ENCODE measurements around the gene ADAT2. TPM values are rescaled to one million over a fixed set of nuclear protein-coding genes. Genes with fewer than 3 reads are reported as not detected.
A peak's percentile ranks its signal among the peaks of the same experiment; 100 is the strongest.

ADAT2 gene
- polyA plus RNA-seq, 1 donor, result 32.2 TPM

DNA sequence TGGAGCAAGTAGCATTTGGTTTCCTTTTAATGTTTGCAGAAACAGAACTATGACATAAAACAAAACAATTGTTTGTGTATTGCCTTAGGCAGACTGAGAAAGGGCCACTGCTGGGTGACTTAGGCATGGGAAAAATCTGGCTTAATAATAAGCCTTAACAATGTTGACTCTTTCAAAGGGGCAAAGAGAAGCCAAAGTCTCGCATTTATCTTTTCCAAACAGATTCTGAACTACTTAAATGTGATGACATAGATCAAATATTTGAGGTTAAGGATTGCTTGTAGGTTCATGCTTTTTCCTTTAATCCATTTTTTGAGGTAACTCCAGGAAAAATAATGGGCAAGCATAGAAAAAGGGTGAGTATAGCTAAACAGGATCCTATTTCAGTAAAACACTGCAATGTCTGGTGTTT, 39.6 kb downstream of the ADAT2 start:
- DNase-seq, result peak; percentile 23 to 55

GRCh38 chr6:143408787-143409162, 41.7 kb downstream of the ADAT2 start:
- no peak overlapping the region for H3K4me3 ChIP-seq (ENCODE audit: low read length)
- peaks cover 5% of the 10 kb centered on the region for H3K4me1 ChIP-seq (ENCODE audit: control insufficient read depth, insufficient read depth, low read length)
- H3K9me3 ChIP-seq (ENCODE audit: control insufficient read depth, low read depth, low read length), result no peaks in the 10 kb centered on the region
- no peak overlapping the region for H3K27ac ChIP-seq (ENCODE audit: low read length)
- no peaks in the 10 kb centered on the region for H3K27me3 ChIP-seq (ENCODE audit: control insufficient read depth, insufficient read depth, low read length)
- DNase-seq, result no peak
- H3K36me3 ChIP-seq (ENCODE audit: control insufficient read depth, insufficient read depth, low read length), result no peaks in the 10 kb centered on the region

More for the DNA sequence above, 39.6 kb downstream of the ADAT2 start:
- Histone ChIP-seq H3K27me3 (ENCODE audit: control insufficient read depth, insufficient read depth, low read length) (no peaks in the 10 kb centered on the region), H3K4me3 (ENCODE audit: low read length) (no peak overlapping the region), H3K36me3 (ENCODE audit: control insufficient read depth, insufficient read depth, low read length) (no peaks in the 10 kb centered on the region), H3K9me3 (ENCODE audit: control insufficient read depth, low read depth, low read length) (no peaks in the 10 kb centered on the region), H3K27ac (ENCODE audit: low read length) (peak overlapping the region; percentile 30), H3K4me1 (ENCODE audit: control insufficient read depth, insufficient read depth, low read length) (peaks cover 5% of the 10 kb centered on the region)
- WGBS (ENCODE audit: insufficient coverage, low lambda C conversion rate), result no CpG with 5 or more reads among the region's 1 CpG

GRCh38 chr6:143408151-143408786, 42.2 kb downstream of the ADAT2 start:
- DNase-seq, result no peak
- Histone ChIP-seq H3K36me3 (ENCODE audit: control insufficient read depth, insufficient read depth, low read length) (no peaks in the 10 kb centered on the region), H3K9me3 (ENCODE audit: control insufficient read depth, low read depth, low read length) (no peaks in the 10 kb centered on the region), H3K4me3 (ENCODE audit: low read length) (no peak overlapping the region), H3K27ac (ENCODE audit: low read length) (no peak overlapping the region), H3K27me3 (ENCODE audit: control insufficient read depth, insufficient read depth, low read length) (no peaks in the 10 kb centered on the region), H3K4me1 (ENCODE audit: control insufficient read depth, insufficient read depth, low read length) (peaks cover 5% of the 10 kb centered on the region)

- WGBS (ENCODE audit: insufficient coverage, low lambda C conversion rate), result 100% methylated on average over 1 of the region's 3 CpGs
- H3K4me1 ChIP-seq (ENCODE audit: control insufficient read depth, insufficient read depth, low read length), result peaks cover 5% of the 10 kb centered on the region
- DNase-seq, result no peak
These were observed 43.8 kb downstream of the ADAT2 start for GRCh38 chr6:143406673-143407072.

DNA sequence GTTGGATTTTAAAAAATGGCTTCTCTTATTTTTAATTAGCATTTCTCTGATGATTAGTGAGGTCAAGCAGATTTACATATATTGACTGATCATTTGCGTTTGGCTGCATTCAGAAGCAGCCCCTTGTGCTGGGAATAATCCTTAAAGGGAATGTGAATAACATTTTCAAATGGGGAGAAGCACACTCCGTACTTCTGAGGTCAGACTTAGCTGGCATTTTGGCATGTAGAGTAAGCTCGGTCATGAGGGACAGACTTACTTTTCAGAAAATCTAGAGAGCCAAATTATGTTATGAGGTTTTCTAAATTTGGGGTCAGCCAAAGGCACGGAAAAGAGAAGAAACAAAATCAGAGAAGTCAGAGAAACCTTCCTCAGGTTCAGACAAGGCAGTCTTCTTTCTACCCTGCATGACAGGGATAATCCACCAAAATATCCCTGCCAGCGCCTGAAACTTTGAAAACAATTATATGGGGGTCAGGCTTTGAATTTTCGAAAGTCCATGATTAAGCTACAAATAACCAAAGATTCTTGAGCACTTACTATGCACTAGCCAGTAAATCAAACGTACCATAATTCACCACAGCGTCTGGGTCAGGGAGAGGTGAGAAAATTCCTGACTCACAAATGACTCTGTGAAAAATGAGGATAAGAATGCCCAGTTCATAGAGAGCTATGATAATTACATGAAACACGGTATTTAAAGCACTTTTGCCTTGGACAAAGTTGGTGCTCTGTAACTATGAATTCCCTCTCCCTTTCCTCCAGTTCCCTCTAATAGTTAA, 44.9 kb downstream of the ADAT2 start:
- H3K9me3 ChIP-seq (ENCODE audit: control insufficient read depth, low read depth, low read length), result no peaks in the 10 kb centered on the region
- H3K4me3 ChIP-seq (ENCODE audit: low read length), result no peak overlapping the region
- WGBS (ENCODE audit: insufficient coverage, low lambda C conversion rate), result 59% methylated on average over 3 of the region's 9 CpGs
- H3K27me3 ChIP-seq (ENCODE audit: control insufficient read depth, insufficient read depth, low read length), result no peaks in the 10 kb centered on the region
- H3K36me3 ChIP-seq (ENCODE audit: control insufficient read depth, insufficient read depth, low read length), result no peaks in the 10 kb centered on the region
- no peak for DNase-seq
- no peak overlapping the region for H3K27ac ChIP-seq (ENCODE audit: low read length)
- peaks cover 5% of the 10 kb centered on the region for H3K4me1 ChIP-seq (ENCODE audit: control insufficient read depth, insufficient read depth, low read length)

More at GRCh38 chr6:143406673-143407072, 43.8 kb downstream of the ADAT2 start:
- H3K4me3 ChIP-seq (ENCODE audit: low read length), result no peak overlapping the region
- H3K27me3 ChIP-seq (ENCODE audit: control insufficient read depth, insufficient read depth, low read length), result no peaks in the 10 kb centered on the region
- no peaks in the 10 kb centered on the region for H3K36me3 ChIP-seq (ENCODE audit: control insufficient read depth, insufficient read depth, low read length)
- H3K27ac ChIP-seq (ENCODE audit: low read length), result no peak overlapping the region
- H3K9me3 ChIP-seq (ENCODE audit: control insufficient read depth, low read depth, low read length), result no peaks in the 10 kb centered on the region

DNA sequence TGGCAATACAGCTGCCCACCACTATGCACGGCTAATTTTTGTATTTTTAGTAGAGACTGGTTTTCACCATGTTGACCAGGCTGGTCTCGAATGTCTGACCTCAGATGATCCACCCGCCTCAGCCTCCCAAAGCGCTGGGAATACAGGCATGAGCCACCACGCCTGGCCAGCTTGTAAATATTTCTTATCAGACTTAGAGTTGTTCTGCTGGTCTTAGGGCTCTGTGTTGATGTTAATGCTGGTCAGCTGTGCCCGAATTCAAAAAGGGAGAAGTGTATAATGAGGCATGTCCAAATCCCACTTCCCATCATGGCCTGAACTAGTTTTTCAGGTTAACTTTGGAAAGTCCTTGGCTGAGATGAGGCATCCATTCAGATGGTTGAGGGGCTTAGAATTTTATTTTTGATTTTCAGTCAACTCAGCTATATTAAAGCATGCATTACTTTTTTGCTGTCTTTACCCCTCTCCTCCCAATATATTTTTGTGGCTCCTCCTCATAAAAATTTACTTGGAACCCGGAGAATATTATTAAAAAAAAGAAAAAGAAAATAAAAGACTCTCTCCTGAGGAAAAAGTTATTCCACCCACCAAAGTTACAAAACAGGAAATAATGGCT, 47.7 kb downstream of the ADAT2 start:
- Histone ChIP-seq H3K9me3 (ENCODE audit: control insufficient read depth, low read depth, low read length) (no peaks in the 10 kb centered on the region), H3K4me3 (ENCODE audit: low read length) (no peak overlapping the region), H3K27ac (ENCODE audit: low read length) (no peak overlapping the region), H3K4me1 (ENCODE audit: control insufficient read depth, insufficient read depth, low read length) (peaks cover 2% of the 10 kb centered on the region), H3K27me3 (ENCODE audit: control insufficient read depth, insufficient read depth, low read length) (no peaks in the 10 kb centered on the region), H3K36me3 (ENCODE audit: control insufficient read depth, insufficient read depth, low read length) (no peaks in the 10 kb centered on the region)
- DNase-seq, result no peak
- whole genome bisulfite sequencing (ENCODE audit: insufficient coverage, low lambda C conversion rate), result 90% methylated on average over 2 of the region's 7 CpGs

DNA sequence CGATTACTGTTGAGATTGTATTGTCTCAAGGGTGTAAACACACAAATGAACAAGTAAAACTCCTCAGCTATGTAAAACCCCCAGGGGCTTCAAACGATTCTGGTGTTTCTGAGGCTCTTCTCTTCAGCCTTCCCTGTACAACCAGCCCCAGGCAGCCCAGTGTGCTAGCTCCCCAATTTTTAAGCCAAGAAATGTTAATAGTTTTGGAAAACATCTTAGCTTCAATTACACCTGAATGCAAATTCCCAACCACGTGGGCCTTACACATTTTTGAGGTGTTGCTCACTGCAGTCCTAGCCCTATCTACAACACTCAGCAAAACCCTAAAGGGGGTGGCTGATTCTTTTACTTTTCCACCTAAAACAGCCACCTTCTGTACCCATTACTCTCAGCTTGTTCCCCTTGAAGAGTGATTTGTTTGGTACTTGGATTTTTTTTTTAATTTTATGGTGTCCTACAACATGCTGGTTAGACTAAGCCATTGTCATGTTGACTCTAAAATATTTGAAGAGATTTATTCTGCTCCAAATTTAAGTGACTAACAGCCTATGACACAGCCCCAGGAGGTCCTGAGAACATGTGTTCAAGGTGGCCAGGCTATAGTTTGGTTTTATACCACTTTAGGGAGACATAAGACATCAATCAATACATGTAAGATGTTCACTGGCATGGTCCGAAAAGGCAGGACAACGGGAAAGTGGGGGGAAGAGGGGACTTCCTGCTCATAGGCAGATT, 48.7 kb downstream of the ADAT2 start:
- Histone ChIP-seq H3K4me3 (ENCODE audit: low read length) (no peak overlapping the region), H3K4me1 (ENCODE audit: control insufficient read depth, insufficient read depth, low read length) (peaks cover 10% of the 10 kb centered on the region), H3K27me3 (ENCODE audit: control insufficient read depth, insufficient read depth, low read length) (no peaks in the 10 kb centered on the region), H3K9me3 (ENCODE audit: control insufficient read depth, low read depth, low read length) (no peaks in the 10 kb centered on the region), H3K36me3 (ENCODE audit: control insufficient read depth, insufficient read depth, low read length) (no peaks in the 10 kb centered on the region), H3K27ac (ENCODE audit: low read length) (no peak overlapping the region)
- DNase-seq, result no peak
- WGBS (ENCODE audit: insufficient coverage, low lambda C conversion rate), result no CpG with 5 or more reads among the region's 5 CpGs

DNA sequence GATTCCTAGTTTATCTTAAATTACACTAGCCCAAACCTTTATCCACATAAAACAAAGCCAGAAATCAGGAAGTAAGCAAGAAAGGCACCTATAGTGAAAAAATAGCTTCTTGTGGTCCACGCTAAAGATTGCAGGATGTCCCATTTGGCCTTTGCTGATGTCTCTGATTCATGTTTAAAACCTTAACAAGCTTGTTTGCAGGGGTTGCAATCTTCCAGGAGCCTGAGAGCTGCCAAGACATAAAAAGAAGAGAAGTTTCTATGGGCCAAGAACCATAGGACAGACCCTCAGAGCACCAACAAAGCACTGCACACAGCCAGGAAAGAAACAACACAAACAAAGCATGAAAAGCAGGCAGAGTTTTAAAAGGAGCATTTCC, 49.4 kb downstream of the ADAT2 start:
- no peaks in the 10 kb centered on the region for H3K27me3 ChIP-seq (ENCODE audit: control insufficient read depth, insufficient read depth, low read length)
- no peak overlapping the region for H3K4me3 ChIP-seq (ENCODE audit: low read length)
- H3K9me3 ChIP-seq (ENCODE audit: control insufficient read depth, low read depth, low read length), result no peaks in the 10 kb centered on the region
- no peak overlapping the region for H3K27ac ChIP-seq (ENCODE audit: low read length)
- no peaks in the 10 kb centered on the region for H3K36me3 ChIP-seq (ENCODE audit: control insufficient read depth, insufficient read depth, low read length)
- DNase-seq, result no peak
- H3K4me1 ChIP-seq (ENCODE audit: control insufficient read depth, insufficient read depth, low read length), result peaks cover 15% of the 10 kb centered on the region
- WGBS (ENCODE audit: insufficient coverage, low lambda C conversion rate), result no CpG with 5 or more reads among the region's 1 CpG

DNA sequence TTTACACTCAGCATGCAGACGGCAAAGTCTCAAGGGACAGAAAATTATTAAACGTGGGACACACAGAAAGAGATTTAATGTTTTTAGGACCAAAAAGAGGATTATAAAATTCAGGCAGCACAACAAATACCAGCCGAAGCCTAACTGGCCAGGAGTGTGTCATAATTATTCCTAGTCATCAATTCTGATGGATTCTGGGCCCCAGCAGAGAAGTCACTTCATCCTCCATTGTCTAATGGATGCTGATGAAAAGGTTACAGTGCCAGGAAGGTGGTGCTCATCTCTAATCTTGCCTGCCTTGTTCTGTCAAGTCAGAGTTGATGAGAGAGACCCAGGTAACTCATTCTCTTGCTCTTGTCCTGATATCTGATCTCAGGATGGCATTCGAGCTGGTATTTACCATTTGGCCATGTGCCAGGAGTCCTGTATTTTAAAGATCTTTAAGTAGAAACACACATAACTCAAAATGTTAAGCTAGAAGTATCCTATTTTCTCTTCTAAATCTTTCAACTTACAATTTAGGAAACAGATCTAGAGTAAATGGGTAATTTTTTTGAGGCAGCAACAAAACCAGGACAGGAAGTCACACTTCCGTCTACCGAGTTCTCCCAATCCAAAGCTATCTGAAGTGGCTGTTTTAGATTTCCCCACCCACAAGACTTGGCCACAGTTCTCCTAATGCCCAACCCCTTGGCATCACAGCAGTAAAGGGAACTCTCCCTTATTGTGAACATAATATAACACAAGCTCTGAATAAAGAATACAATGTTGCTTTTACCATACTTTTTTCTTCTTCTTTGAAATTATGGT, 50.0 kb downstream of the ADAT2 start:
- DNase-seq, result no peak
- H3K27ac ChIP-seq (ENCODE audit: low read length), result no peak overlapping the region
- H3K36me3 ChIP-seq (ENCODE audit: control insufficient read depth, insufficient read depth, low read length), result no peaks in the 10 kb centered on the region
- no CpG with 5 or more reads among the region's 6 CpGs for WGBS (ENCODE audit: insufficient coverage, low lambda C conversion rate)
- no peaks in the 10 kb centered on the region for H3K27me3 ChIP-seq (ENCODE audit: control insufficient read depth, insufficient read depth, low read length)
- H3K4me3 ChIP-seq (ENCODE audit: low read length), result no peak overlapping the region
- H3K9me3 ChIP-seq (ENCODE audit: control insufficient read depth, low read depth, low read length), result no peaks in the 10 kb centered on the region
- peaks cover 15% of the 10 kb centered on the region for H3K4me1 ChIP-seq (ENCODE audit: control insufficient read depth, insufficient read depth, low read length)

GRCh38 chr6:143399775-143400174, 50.7 kb downstream of the ADAT2 start:
- 100% methylated on average over 1 of the region's 7 CpGs for WGBS (ENCODE audit: insufficient coverage, low lambda C conversion rate)
- no peak for DNase-seq
- Histone ChIP-seq H3K27me3 (ENCODE audit: control insufficient read depth, insufficient read depth, low read length) (no peaks in the 10 kb centered on the region), H3K4me1 (ENCODE audit: control insufficient read depth, insufficient read depth, low read length) (peaks cover 15% of the 10 kb centered on the region), H3K9me3 (ENCODE audit: control insufficient read depth, low read depth, low read length) (no peaks in the 10 kb centered on the region), H3K36me3 (ENCODE audit: control insufficient read depth, insufficient read depth, low read length) (no peaks in the 10 kb centered on the region), H3K4me3 (ENCODE audit: low read length) (no peak overlapping the region), H3K27ac (ENCODE audit: low read length) (no peak overlapping the region)

Measured in large intestine (tissue), 3 donors.